ELR (cell line): Measurements from ENCODE around the gene LYPD3.
"Not testable (repeated sequence)": the region's sequence is repeated elsewhere in the genome, so short reads cannot be mapped to it uniquely, and the experiment has no call there.

Experiments used
- DNase-seq: peaks from one replicate; pipeline ENCODE4 v3.0.0-alpha.2; 2015; ENCODE audit warnings: low read depth

Gene LYPD3

GRCh38 chr19:43465468-43466120, at the start of gene LYPD3:
TSS of gene LYPD3 (minus strand) at chr19:43465608. CDS start at chr19:43465571, 37 bp downstream.
- DNase-seq: peak; percentile 95

DNA sequence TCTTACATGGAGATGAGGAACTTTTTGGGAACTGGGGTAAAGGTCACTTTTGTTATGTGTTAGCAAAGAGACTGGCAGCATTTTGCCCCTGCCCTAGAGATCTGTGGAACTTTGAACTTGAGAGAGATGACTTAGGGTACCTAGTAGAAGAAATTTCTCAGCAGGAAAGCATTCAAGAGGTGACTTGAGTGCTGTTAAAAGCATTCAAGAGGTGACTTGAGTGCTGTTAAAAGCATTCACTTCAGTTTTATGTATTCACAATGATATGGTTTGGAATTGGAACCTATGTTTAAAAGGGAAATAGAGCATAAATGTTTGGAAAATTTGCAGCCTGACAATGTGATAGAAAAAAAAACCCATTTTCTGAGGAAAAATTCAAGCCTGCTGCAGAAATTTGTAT, 47.0 kb upstream of the LYPD3 start:
- DNase-seq: not testable (repeated sequence)

GRCh38 chr19:43511324-43511723, 45.9 kb upstream of the LYPD3 start:
- no peak for DNase-seq

GRCh38 chr19:43510713-43511112, 45.3 kb upstream of the LYPD3 start:
- no peak for DNase-seq

DNA sequence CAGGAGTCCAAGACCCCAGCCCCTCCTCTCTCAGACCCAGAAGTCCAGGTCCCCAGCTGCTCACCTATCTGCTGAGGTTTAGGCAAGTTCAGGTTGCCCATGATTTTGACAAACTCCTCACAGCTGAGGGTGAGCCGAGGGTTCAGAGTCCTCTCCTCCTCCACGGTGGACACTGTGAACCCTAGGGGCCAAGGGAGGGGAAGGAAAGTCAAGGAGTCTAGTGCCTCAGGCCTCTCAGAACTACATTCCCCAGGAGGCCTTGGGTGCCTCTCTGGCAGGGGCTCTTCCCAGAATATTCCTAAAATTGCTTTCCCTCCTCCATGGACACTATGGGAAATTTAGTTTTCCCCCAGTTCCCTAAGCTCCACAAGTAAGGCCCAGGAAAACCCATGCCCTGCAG, 42.5 kb upstream of the LYPD3 start:
- DNase-seq: no peak

- no peak for DNase-seq
These were observed 41.2 kb upstream of the LYPD3 start for GRCh38 chr19:43506629-43507028.

DNA sequence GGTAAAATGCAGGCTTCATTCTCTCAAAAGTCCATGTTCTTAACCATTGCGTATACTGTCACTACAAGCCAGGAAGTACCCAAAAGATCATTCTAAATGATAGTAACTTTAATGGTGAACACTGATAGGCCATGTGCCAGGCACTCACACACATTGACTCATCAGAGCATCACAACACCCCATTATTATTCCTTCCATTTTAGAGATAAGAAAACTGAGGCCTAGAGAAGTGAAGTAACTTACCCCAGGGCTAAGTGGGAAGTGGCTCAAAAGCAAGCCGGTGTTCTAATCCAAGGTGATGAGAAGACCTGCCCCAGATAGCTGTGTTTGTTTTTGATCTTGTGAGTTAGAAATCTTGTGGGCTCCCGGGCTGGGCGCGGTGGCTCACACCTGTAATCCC, 40.5 kb upstream of the LYPD3 start:
- no peak for DNase-seq

- DNase-seq: no peak
These were observed 39.7 kb upstream of the LYPD3 start for GRCh38 chr19:43505186-43505456.

DNA sequence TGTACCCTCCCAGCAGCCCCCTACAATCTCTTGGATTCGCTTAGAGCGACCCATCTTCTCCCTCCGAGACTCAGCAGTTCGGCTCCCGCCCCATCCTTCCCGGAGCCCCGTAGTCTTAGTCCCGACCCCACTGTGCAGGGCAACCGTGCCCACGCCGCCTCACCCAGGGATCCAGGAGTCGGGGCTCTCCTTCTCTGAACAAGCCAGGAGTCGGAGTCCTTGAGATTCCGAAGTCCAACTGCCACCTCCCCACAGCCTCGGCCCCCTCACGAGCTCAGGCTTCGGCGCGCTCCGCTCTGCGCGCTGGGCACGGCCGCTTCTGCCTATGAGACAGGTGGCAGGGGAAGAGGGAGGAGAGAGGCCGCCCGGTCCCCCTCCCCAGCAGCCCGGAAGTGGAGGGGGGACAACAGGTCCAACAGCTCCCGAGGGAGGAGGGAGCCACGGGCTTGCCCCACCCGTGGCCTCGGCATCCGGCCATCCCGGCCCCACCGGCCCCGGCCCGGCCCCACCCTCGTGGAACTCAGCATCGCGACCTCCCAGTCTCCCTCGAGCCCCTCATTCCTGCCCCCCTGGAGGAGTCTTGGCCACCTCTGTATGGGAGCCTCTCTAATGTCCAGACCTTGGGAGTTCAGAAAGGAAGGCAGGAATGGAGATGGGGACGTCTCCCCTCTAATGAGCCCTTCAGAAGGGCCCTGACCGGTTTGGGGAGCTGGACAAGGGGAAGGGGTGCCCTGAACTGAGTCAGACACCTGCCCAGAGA, 39.2 kb upstream of the LYPD3 start, which contains the start of gene PHLDB3:
Gene PHLDB3 (minus strand): TSS at position 321 of the 760 bp plus-strand sequence. CDS start 628 bp downstream, outside the sequence.
- no peak for DNase-seq

- DNase-seq: peak; percentile 94
These were observed 38.4 kb upstream of the LYPD3 start for GRCh38 chr19:43503501-43504425.

DNA sequence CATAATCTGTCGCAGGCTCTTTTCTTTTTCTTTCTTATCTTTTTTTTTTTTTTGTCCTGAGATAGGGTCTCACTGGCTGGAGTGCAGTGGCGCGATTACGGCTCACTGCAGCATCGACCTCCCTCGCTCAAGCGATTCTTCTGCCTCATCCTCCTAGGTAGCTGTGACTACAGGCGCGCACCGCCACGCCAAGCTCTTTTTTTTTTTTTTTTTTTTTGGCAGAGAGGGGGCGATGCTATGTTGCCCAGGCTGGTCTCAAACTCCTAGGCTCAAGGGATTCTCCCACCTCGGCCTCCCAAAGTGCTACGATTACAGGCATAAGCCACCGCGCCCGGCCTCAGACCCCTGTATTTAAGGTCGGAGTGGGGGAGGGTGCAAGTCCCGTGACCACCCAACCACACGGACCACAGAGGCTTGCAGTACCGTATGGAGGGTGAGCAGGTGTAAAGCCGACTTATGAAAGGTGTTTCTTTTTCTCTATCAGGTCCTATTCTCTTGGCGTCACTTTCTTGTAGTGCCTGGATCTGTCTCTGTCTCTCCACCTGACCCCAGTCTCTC, 37.1 kb upstream of the LYPD3 start:
- DNase-seq: no peak

- no peak for DNase-seq
These were observed 36.4 kb upstream of the LYPD3 start for GRCh38 chr19:43501661-43502418.

- DNase-seq: no peak
These were observed 33.6 kb upstream of the LYPD3 start for GRCh38 chr19:43499042-43499441.

GRCh38 chr19:43498233-43498842, 32.9 kb upstream of the LYPD3 start:
- no peak for DNase-seq

GRCh38 chr19:43496960-43497359, 31.6 kb upstream of the LYPD3 start:
- DNase-seq: no peak

- DNase-seq: no peak
These were observed 29.7 kb upstream of the LYPD3 start for GRCh38 chr19:43495082-43495481.

- no peak for DNase-seq
These were observed 25.4 kb upstream of the LYPD3 start for GRCh38 chr19:43490759-43491158.

DNA sequence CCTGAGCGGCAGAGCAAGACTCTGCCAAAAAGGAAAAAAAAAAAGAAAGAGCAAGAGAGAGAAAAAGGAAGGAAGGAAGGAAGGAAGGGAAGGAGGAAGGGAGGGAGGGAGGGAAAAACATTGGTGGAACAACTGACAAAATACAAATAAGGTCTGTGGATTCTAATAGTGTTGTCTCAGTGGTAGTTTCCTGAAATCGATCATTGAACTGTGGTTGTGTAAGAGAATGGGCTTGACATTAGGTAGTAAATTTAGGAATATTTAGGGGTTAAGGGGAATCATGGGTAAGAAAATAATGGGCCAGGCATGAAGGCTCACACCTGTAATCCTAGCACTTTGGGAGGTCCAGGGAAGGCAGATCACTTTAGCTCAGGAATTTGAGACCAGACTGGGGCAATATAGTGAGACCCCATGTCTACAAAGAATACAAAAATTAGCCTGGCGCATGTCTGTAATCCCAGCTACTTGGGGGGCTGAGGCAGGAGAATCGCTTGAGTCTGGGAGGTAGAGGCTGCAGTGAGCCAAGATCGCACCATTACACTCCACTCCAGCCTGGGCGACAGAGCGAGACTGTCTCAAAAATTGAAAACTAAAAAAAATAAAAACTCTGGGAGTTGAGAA, 24.7 kb upstream of the LYPD3 start:
- DNase-seq: no peak

DNA sequence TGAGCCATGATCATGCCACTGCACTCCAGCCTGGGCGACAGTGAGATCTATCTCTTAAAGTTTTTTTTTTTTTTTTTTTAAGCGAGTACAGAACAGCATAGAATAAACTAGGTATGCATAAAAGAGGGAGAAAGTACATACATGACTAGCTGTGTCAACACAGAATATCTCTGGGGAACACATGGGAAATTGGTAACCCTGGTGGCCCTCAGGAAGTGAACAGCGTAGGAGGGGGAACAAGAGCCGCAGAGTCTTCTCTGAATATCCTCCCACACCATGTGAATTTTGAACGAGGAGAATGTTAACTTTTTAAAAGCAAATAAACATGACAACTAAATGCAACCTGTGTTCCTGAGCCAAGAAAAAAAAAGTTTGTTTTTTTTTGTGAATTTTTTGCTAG, 23.9 kb upstream of the LYPD3 start:
- DNase-seq: no peak

DNA sequence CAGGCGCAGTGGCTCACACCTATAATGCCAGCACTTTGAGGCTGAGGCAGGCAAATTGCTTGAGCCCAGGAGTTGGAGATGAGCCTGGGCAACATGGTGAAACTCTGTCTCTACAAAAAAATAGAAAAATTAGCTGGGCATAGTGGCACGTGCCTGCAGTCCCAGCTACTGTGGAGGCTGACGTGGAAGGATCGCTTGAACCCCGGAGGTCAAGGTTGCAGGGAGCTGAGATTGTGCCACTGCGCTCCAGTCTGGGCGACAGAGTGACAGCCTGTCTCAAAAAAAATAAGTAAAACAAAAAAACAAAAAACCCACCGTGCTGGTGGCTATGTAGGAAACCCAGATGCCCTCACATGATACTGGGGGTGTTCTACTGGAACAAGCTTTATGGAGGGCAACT, 22.8 kb upstream of the LYPD3 start:
- no peak for DNase-seq

DNA sequence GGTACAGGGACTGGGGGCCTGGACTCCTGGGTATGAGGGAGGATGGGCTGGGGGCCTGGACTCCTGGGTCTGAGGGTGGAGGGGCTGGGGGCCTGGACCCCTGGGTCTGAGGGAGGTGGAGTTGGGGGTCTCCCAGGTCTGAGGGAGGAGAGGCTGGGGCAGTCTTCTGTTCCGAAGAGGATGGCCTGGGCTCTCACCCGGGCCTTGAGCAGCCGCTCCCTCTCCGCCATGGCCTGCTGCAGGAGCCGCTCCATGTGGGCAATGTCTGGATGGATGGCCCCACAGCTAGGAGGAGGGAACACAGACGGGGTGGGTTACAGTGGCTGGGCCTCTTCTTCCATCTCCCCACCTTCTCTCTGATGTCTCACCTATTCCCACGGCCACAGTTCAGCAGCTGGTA, 21.0 kb upstream of the LYPD3 start:
- no peak for DNase-seq
